ENCODE results near the gene CD247.
A peak's percentile ranks its signal among the peaks of the same experiment; 100 is the strongest.

The CD247 gene

GRCh38 chr1:167467752-167468151 lies 50.6 kb downstream of the CD247 start:
- no peak overlapping the region for H3K4me3 ChIP-seq (ENCODE audit: low read depth, low read length)
- no peak for DNase-seq (ENCODE audit: low read depth)

GRCh38 chr1:167467126-167467710 lies 51.1 kb downstream of the CD247 start:
- DNase-seq (ENCODE audit: low read depth) = no peak
- H3K4me3 ChIP-seq (ENCODE audit: low read depth, low read length) = no peak overlapping the region

GRCh38 chr1:167465743-167466142 lies 52.6 kb downstream of the CD247 start:
- H3K4me3 ChIP-seq (ENCODE audit: low read depth, low read length) = no peak overlapping the region
- DNase-seq (ENCODE audit: low read depth) = no peak

GRCh38 chr1:167465018-167465417 lies 53.3 kb downstream of the CD247 start:
- H3K4me3 ChIP-seq (ENCODE audit: low read depth, low read length) = no peak overlapping the region
- DNase-seq (ENCODE audit: low read depth) = no peak

- DNase-seq (ENCODE audit: low read depth) = no peak
- H3K4me3 ChIP-seq (ENCODE audit: low read depth, low read length) = no peak overlapping the region
Observed at GRCh38 chr1:167463875-167464575, 54.3 kb downstream of the CD247 start.

GRCh38 chr1:167463080-167463479 lies 55.2 kb downstream of the CD247 start:
- no peak overlapping the region for H3K4me3 ChIP-seq (ENCODE audit: low read depth, low read length)
- DNase-seq (ENCODE audit: low read depth) = no peak

- no peak overlapping the region for H3K4me3 ChIP-seq (ENCODE audit: low read depth, low read length)
- no peak for DNase-seq (ENCODE audit: low read depth)
Observed at GRCh38 chr1:167462341-167462740, 56.0 kb downstream of the CD247 start.

GRCh38 chr1:167460836-167461235 lies 57.5 kb downstream of the CD247 start:
- H3K4me3 ChIP-seq (ENCODE audit: low read depth, low read length) = no peak overlapping the region
- no peak for DNase-seq (ENCODE audit: low read depth)

GRCh38 chr1:167457936-167458584 lies 60.3 kb downstream of the CD247 start:
- DNase-seq (ENCODE audit: low read depth) = no peak
- no peak overlapping the region for H3K4me3 ChIP-seq (ENCODE audit: low read depth, low read length)

GRCh38 chr1:167456926-167457325 lies 61.4 kb downstream of the CD247 start:
- H3K4me3 ChIP-seq (ENCODE audit: low read depth, low read length) = no peak overlapping the region
- DNase-seq (ENCODE audit: low read depth) = no peak

- H3K4me3 ChIP-seq (ENCODE audit: low read depth, low read length) = no peak overlapping the region
- DNase-seq (ENCODE audit: low read depth) = no peak
Observed at GRCh38 chr1:167456524-167456923, 61.8 kb downstream of the CD247 start.

- DNase-seq (ENCODE audit: low read depth) = no peak
- H3K4me3 ChIP-seq (ENCODE audit: low read depth, low read length) = peak overlapping the region; percentile 69
Observed at GRCh38 chr1:167455786-167456446, 62.4 kb downstream of the CD247 start.

- H3K4me3 ChIP-seq (ENCODE audit: low read depth, low read length) = peak overlapping the region; percentile 69
- no peak for DNase-seq (ENCODE audit: low read depth)
Observed at GRCh38 chr1:167454894-167455785, 63.2 kb downstream of the CD247 start.

GRCh38 chr1:167454304-167454893 lies 63.9 kb downstream of the CD247 start:
- DNase-seq (ENCODE audit: low read depth) = no peak
- H3K4me3 ChIP-seq (ENCODE audit: low read depth, low read length) = peak overlapping the region; percentile 69

GRCh38 chr1:167453123-167453522 lies 65.2 kb downstream of the CD247 start:
- no peak overlapping the region for H3K4me3 ChIP-seq (ENCODE audit: low read depth, low read length)
- DNase-seq (ENCODE audit: low read depth) = no peak

- H3K4me3 ChIP-seq (ENCODE audit: low read depth, low read length) = no peak overlapping the region
- DNase-seq (ENCODE audit: low read depth) = no peak
Observed at GRCh38 chr1:167452483-167452882, 65.8 kb downstream of the CD247 start.

- H3K4me3 ChIP-seq (ENCODE audit: low read depth, low read length) = no peak overlapping the region
Observed at GRCh38 chr1:167450843-167451242, 67.5 kb downstream of the CD247 start.

GRCh38 chr1:167447521-167448136 lies 70.7 kb downstream of the CD247 start:
- no peak for DNase-seq (ENCODE audit: low read depth)
- no peak overlapping the region for H3K4me3 ChIP-seq (ENCODE audit: low read depth, low read length)

More at GRCh38 chr1:167450843-167451242, 67.5 kb downstream of the CD247 start:
- no peak for DNase-seq (ENCODE audit: low read depth)

GRCh38 chr1:167446966-167447365 lies 71.4 kb downstream of the CD247 start:
- no peak for DNase-seq (ENCODE audit: low read depth)
- no peak overlapping the region for H3K4me3 ChIP-seq (ENCODE audit: low read depth, low read length)
